Hematopoietic multipotent progenitor cell treated with erythropoietin and hydrocortisone succinate and interleukin-3 and kit ligand, for 6 days (in vitro differentiated cells): ENCODE data around the gene PRTG.
"Not testable (repeated sequence)": the region's sequence is repeated elsewhere in the genome, so short reads cannot be mapped to it uniquely, and the experiment has no call there.

Experiments used
- DNase-seq: peaks from one replicate; pipeline ENCODE4 v3.0.0-alpha.2; 2015

PRTG gene

DNA sequence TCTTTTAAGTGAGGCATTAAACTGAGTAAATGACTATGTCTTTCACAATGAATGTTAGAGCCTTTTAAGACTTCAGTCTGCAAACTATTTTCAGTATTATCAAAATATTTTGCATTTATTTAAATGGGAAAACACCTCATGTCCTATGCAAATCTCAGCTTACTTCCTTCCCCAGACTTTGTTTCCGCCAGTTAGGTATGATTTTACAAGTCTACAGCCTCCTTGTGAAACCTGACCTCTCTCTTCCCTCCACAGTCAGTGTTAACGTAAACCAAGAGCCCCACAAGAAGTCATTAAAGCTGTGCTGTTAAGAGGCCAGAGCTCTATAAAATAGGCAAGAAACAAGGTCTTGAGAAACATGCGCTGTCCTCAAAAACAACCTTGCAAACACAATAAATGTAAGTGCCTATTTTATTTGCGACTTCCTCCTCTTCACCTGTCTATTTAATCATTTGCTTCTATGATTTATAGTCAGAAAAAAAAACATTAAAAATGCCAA, 48.3 kb downstream of the PRTG start:
- DNase-seq: no peak

DNA sequence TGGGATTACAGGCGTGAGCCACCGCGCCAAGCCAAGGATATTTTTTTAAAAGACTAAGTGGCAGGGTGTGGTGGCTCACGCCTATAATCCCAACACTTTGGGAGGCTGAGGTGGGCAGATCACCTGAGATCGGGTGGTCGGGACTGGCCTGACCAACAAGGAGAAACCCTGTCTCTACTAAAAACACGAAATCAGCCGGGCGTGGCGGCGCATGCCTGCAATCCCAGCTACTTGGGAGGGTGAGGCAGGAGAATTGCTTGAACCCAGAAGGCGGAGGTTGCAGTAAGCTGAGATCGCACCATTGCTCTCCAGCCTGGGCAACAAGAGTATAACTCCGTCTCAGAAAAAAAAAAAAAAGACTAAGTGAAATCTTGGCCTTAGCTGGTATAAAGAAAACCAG, 49.8 kb downstream of the PRTG start:
- not testable (repeated sequence) for DNase-seq

DNA sequence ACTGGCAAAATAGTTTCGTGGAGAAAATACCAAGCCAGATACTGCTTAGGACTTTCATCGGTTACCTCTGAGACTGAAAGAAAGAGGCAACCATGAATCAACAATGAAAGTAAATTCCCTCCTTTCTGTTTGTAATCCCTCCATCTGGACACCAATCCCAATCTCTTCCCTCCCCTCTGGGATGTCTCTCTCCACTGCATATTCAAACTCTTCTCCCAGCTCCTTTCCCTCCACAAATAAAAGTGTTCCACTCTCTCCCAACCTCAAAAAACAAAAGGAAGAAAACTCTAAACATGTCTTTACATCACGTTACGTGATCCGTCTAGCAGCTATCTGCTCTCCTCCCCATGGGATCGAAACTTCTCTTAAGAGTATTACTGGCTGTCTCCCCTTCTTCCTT, 55.2 kb downstream of the PRTG start:
- no peak for DNase-seq

- DNase-seq: no peak
Measured at GRCh38 chr15:55685286-55685685, 57.7 kb downstream of the PRTG start.

- DNase-seq: no peak
Measured at GRCh38 chr15:55683376-55683775, 59.6 kb downstream of the PRTG start.

GRCh38 chr15:55681631-55682030, 61.3 kb downstream of the PRTG start:
- no peak for DNase-seq

- DNase-seq: no peak
Measured at GRCh38 chr15:55676507-55676906, 66.4 kb downstream of the PRTG start.

GRCh38 chr15:55673287-55673686, 69.7 kb downstream of the PRTG start:
- no peak for DNase-seq

- DNase-seq: no peak
Measured at GRCh38 chr15:55669270-55669669, 73.7 kb downstream of the PRTG start.

DNA sequence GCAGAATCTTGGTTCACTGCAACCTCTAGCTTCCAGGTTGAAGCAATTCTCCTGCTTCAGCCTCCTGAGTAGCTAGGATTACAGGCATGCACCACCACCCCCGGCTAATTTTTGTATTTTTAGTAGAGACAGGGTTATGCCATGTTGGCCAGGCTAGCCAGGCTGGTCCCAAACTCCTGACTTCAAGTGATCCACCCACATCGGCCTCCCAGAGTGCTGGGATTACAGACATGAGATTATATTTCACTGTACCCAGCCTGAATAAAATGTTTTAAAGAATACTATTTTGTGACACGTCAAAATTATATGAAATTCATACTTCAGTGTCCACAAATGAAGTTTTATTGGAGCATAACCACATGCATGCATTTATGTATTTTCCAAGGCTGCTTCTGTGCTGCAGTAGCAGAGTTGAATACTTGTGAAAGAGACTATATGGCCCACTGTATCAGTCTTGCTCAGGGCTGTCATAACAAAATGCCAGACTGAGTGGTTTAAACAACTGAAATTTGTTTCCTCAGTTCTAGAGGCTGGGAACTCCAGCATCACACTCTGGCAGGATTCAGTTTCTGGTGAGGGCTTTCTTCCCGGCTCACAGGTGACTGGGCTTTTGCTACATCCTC, 77.2 kb downstream of the PRTG start:
- no peak for DNase-seq

- DNase-seq: no peak
Measured at GRCh38 chr15:55661428-55661827, 81.5 kb downstream of the PRTG start.

DNA sequence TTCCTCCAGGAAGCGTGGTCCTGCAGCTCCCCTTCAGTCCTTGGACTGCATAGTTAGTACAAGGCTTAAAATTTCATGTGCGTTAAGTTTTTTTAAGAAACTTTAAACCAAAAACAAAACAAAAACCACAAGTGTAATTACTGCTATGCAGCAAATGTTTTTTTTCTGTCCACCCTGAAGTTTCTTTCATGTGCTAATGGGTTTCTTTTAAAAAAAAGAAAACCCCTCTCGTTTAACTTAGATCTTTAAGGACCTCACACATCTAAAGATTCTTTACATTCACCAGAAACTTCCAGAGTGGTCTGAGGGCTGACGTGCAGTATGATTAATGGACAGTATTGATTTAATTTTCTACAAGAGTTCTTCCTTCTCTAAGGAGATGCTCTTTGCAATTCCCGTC, 82.8 kb downstream of the PRTG start:
- no peak for DNase-seq

DNA sequence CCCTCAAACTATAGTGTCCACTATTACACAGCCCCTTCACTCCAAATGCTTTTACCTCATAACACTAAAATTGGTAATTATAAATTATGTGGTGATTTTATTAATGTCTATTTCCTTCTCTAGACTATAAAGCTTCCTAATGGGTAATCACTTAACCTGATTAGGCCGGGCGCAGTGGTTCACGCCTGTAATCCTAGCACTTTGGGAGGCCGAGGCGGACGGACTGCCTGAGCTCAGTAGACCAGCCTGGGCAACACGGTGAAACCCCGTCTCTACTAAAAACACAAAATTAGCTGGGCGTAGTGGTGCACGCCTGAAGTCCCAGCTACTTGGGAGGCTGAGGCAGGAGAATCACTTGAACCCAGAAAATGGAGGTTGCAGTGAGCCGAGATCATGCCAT, 83.5 kb downstream of the PRTG start:
- DNase-seq: no peak

DNA sequence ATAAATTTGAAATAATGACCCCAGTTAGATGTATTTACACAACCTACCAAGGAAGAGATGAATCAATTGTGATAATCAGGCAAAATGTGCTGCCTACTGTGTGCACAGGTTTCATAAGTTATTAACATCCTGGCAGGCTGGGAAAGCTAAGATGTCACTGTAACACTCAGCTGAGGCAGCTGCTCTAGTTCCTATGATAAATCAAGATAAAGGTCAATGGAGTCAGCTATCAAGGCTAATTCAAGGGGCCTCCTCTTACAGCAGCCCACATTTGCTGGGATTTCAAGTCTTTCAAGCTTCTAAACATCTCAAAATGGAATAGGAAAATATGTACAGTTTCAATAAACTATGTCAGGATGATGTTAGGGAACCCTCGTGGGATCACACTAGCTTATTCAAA, 84.1 kb downstream of the PRTG start:
- DNase-seq: no peak

GRCh38 chr15:55654561-55655031, 88.4 kb downstream of the PRTG start:
- no peak for DNase-seq

DNA sequence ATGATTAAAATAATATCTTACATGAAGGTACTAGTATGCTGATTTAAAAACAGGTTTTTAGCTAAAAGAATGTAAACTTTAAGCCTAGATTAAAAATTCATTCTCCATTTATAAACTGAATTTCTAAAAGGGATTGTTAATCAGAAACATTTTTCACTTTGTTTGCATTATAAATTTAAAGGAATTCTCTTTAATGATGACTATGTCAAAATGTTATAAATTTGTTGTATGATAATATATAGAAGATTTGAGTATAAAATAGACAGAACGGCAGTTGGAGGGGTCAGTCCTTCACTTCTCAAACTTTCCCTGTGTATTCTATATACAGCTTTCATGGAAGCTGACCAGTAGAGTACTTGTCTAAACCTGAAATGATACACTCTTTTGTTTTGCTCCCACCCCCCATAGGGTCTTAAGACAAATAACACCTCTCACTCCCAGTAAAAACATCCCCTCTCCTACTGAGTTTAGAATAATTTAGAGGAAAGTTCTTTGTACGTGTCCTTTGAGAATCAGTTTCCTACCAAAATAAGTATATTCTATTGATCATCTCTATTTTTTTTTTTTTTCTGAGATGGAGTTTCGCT, 90.0 kb downstream of the PRTG start:
- DNase-seq: no peak

DNA sequence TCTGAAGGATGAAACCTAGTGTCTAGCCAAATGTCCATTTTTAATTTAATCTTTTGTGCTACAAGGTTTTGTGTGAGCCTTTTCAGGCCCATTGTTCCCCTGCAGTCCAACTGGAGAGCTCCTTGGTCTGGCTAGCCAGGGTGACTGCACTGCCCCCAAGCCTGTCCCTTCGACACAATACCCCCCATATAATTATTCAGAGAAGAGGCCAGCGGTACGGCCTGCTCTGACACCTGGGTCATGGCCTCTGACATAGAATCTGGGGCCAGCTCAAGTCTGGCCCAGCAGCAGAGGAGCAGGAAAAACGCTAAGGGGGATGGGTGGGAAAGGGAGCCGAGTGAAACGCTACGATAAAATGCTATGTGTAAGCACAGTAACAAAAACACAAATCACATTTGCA, 90.6 kb downstream of the PRTG start:
- no peak for DNase-seq

- DNase-seq: no peak
Measured at GRCh38 chr15:55649058-55649423, 93.9 kb downstream of the PRTG start.

DNA sequence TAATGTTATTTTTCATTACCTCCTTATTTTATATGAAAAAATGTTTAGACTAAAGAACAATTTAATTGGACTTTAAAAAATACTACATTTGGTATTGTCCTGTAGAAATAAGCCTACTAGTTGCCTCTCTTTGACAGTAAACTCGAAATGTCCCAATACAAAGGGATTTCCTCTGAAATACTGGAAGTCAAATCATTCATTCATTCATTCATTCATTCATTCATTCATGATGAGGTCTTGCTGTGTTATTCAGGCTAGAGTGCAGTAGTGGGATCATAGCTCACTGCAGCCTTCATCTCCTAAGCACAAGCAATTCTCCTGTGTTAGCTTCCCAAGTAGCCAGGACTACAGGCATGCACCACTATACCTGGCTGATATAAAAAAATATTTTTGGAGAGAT, 104.2 kb downstream of the PRTG start:
- DNase-seq: no peak

DNA sequence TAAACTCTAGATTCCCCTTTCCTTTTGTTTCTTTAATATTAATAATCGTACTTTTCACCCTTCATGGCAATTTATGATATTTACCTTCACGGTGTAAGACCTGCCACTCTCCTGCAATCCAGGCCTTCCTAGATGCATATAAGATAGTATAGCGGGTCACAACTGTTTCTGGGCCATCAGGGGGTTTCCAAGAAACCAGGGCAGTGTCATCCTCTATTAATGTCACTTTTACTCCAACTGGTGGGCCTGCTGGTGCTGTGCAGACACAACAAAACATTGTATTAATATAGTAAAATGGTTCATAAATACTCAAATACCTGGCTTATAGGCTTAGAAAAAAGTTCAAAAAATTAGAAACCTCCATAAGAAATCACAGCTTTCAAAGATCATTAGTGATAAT, 105.9 kb downstream of the PRTG start:
- no peak for DNase-seq

DNA sequence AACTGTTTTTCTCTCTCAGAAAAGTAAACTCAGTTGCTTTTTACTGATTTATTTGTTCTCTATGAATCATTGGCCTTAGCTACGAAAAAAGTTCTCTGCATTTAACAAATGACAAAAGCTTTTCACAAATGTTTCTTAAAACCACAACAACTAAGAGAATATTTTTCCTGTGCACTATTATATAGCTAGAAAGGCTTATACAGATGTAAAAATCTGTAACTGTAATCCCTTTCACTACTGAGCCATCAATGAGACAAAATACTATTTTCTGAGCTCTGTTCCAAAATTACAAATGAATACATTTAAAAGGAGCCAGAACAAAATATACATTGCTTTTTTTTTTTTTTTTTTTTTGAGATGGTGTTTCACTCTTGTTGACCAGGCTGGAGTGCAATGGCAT, 109.2 kb downstream of the PRTG start:
- DNase-seq: no peak

GRCh38 chr15:55632434-55632833, 110.5 kb downstream of the PRTG start:
- no peak for DNase-seq

GRCh38 chr15:55630858-55631257, 112.1 kb downstream of the PRTG start:
- no peak for DNase-seq

DNA sequence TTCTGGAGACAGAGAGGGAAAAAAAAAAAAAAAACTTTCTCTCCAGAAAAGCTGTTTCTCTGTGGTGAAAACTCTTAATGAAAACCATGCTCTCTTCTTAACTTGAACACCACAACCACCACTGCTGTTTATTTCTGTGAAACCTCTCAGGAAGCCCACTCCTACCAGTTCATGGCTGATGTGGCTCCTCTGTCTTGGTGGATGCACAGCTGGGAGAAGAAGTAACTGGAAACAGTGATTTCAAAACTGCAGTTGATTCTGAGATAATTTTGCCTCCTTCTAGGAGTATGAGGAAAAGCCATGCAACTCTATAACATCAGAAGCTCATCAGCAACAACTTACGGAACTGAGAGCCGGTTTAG, 114.6 kb downstream of the PRTG start:
- DNase-seq: no peak

DNA sequence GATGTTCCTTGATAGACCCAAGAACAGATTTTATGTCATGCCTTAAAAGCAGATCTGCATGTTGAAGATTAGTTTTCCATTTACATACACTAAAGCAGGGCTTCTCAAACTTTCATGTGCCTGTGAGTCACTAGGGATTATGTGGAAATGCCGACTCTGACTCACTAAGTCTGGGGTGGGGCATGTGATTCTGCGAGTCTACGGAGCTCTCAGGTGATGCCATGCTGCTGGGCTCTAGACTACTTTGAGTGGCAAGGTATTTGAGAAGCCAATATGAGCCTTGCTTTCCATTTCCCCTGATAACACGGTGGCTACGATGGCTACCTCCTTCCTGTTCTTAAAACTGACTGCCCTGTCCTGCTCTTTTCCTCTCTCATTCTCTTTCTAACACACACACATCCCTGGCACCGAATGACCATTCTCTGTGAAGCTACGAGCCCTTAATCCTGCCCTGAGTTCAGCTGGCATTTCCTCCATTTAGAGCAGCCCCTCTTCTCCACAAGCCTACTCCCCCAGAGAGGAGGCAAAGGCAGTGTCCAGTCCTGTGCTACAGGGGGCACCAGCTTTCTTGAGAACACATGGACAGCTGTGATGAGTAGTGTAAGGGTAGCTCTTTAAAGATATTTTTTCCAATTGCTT, 115.1 kb downstream of the PRTG start:
- DNase-seq: no peak
